ENCODE measurements around the gene MICAL3.
"Not testable (repeated sequence)": the region's sequence is repeated elsewhere in the genome, so short reads cannot be mapped to it uniquely, and the experiment has no call there.

The MICAL3 gene

GRCh38 chr22:17770180-17771077, 253.9 kb downstream of the MICAL3 start:
- peak in 1 of 2 donors; percentile 29 for DNase-seq

DNA sequence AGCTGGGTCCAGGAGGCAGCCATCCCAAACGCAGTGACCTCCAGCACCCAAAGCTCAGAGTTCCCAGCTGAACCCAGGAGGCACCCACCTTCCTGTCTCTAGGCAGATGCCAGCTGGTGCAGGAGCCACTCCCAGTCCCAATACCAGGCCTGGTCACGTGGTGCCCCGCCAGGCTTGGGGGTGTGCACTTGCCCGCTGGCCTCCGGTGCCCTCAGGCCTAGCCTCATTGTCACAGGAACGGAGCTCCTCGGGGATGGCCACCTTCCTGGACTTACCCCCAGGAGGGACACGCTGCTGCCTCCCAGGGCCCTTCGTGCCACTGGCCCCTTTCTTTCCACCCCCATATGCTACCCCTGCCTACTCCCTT, 254.7 kb downstream of the MICAL3 start:
- DNase-seq: no peak

GRCh38 chr22:17769013-17769715, 255.2 kb downstream of the MICAL3 start:
- DNase-seq: peak; percentile 61 to 79

DNA sequence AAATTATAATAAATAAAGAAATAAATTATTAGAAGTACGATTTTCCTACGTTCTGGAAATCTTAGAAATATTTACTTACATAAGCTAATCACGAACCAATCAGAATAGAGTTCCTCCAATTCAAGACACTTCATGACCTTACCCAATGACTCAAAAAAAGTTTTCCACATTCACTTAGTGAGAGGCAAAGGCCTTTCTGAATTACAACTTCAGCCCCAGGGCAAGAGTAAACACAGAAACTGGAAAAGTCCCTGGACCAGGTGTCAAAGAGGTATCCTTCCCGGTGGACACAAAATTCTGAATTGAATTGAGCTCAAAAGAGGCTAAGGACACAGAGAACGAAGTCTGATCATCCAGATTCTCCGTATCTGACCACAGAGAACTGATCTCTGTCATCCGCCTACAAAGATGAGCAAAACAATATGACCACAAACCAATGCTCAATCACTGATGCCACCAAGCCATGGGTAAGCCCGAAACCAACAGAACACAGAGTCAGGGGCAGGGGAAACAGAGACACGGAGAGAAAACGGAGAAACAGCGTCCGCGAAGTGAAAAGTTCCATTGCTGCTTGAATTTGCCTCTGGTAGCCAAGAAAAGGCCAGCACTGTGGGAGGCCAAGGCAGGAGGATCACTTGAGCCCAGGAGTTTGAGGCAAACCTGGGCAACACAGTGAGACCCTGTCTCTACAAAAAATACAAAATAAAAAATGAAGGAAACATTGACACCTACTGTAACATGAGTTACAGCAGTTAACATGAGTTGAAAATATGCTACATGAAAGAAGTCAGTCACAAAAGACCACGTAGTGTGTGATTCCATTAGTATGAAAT, 256.9 kb downstream of the MICAL3 start:
- peak; percentile 38 to 61 for DNase-seq

DNA sequence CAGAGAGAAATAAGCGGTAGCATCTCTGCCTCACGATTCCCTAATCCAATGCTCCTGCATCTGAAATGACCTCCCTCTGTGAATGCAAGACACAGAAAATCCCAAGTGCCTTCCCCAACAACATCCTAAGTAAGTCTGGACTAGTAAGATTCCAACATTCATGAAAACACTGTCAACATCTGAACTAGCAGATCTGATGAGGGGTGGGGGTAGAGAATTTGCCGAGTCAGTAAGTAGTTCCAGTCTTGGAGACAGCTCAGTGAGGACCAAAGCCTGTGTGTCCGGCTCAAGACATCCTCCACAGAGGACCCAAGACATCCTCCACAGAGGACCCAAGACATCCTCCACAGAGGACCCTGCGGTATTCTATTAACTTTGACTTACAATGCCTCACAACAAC, 259.5 kb downstream of the MICAL3 start:
- DNase-seq: not testable (repeated sequence)

DNA sequence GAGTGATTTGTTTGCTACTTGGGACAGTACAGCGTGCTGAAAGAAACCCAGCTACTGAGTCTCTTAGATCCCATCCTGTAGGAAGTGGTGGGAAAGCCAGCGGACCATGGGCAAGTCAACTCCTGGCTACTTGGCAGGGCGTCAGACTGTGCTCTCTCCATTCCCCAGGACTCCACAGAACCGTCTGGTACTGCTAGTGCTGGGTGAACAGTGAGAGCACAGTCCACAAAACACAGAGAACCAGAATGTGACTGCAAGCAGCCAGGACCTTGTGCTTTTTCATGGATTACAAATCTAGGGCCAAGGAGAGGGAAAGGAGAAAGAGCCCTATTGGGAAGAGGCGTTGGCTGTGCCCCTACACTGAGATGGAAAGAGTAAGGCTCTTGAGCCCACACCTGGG, 260.3 kb downstream of the MICAL3 start:
- DNase-seq: no peak

DNA sequence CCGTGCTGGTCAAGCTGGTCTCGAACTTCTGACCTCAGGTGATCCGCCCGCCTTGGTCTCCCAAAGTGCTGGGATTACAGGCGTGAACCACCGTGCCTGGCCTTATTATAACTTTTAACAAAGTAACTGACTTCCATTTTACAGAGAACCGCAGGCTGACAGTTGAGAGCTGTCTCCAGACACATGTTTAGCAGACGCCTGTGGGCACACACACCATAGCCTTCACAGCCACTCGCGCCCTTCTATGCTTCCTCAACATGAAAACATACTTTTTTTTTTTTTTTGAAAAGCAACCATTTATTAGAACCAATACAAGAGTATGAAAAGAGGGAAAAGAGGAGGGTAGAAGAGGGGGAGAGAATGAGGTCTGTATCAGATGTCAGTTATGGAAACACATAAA, 260.9 kb downstream of the MICAL3 start:
- not testable (repeated sequence) for DNase-seq

GRCh38 chr22:17761138-17761488, 263.2 kb downstream of the MICAL3 start:
- no peak for DNase-seq

- DNase-seq: no peak
Measured at GRCh38 chr22:17754233-17754925, 270.0 kb downstream of the MICAL3 start.

DNA sequence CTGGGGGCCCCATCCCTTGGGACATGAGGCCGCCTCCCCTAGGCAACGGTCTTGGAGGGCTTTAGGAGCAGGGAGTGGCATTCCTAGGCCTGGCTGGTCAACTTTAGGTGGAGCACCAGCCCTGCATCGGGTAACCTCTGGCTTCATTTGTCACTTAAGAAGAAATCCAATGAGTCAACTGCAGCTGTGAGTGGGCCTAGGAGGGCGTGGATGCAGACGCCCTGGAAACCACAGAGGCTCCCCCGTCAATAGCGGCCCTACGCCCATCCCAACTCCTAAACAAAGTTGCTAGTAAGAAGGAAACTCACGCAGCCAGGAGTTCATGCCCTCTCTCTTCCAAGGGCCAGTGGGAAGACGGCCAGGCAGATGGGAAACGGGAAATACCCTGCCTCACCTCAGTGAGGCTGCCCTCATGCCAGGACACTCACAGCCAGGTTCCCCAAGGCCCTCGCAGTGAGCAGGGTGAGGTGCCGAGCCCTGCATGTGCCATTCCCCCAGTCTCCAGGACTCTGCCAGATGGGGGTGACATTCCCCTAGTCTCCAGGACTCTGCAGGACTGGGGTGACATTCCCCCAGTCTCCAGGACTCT, 270.9 kb downstream of the MICAL3 start:
- peak; percentile 81 to 86 for DNase-seq

- no peak for DNase-seq
Measured at GRCh38 chr22:17751596-17751995, 272.8 kb downstream of the MICAL3 start.

DNA sequence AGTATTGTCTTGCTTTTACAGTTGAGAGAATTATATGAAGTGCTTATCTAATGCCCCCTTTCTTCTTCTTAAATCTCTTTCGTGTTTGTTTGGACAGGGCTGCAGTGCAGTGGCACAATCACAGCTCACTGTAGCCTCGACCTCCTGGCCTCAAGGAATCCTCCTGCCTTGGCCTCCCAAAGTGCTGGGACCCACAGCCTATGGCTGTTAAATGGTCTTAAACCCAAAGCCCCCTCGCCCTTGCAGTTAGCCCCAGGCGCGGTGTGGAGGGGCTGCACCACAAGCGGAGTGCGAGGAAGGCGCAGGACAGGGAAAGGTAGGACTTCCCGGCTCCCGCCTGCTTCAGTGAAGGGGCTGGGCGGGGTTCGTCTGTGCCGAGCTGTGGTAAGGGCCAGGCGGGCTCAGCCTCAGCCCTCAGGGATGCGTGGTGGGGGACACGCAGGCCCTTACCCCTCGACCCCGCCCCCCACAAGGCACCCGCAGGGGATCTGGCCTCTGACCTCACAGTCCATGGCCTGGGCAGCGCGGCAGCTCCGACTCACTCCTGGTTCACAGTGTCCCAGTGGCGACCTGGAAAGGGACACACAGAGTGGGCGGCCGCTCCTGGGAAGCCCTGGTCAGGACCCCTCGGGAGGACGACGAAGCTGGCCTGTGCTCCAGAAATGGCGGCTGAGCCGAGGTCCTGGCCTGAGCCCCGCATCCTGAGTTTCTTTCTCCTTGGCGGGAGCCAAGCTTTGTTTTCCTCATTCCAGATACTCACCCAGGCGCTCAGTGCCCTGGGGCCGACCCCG, 274.6 kb downstream of the MICAL3 start:
- no peak for DNase-seq

DNA sequence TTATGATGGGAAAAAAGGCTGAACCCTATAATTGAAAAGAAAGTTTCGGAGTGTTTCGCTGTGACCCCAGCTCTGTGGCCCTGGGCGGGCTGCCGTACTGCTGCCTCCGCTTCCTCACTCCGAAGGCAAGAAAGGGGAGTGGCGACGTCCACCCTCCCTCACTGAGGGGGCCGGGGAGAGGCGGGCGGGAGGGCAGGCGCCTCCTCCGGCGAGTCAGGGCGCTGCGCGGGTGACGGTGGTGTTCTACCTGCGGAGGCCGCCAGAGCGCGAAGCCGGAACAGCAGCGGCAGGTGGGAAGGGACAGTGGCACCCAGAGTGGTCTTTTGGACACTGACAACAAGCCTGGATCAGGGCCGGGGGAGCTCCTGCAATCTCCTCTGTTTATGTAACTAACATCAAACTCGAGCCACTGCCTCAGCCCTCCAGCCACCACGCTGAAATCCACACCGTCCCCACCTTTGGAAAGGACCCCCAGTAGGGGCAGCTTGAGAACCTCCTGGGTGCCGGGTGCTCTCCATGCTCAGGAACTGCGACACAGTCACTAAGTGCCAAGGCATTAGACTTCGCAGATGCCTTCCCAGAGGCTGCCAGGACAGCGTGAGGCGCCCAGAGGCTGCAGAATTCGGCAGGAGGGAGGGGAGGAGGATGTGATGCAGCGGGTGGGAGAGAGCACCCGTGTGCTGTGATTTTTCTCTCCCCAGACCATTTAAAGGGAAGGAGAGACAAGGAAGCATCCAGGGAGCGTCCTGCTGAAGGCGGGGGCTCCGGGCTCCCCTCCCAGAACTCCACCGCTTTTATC, 275.6 kb downstream of the MICAL3 start:
- DNase-seq: no peak

DNA sequence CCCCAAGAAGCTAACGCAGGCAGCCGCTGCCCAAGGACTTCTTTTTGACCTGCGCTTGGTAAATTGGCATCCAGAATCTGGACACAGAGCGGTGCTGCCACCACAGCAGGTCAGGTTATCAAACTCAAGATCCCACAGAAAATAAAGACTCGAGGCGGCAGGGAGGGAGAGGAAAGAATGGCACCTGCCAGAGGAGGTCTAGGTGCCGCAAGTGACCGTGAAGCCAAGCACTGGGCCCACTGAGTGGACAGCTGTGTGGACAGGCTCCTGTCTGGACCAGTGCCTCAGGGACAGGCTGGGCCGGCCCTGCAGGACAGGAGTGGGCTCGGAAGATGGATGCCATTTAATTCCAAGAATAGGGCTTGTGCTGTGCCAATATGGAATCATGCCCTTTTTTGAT, 277.4 kb downstream of the MICAL3 start:
- no peak for DNase-seq

GRCh38 chr22:17744430-17744829, 279.9 kb downstream of the MICAL3 start:
- no peak for DNase-seq

DNA sequence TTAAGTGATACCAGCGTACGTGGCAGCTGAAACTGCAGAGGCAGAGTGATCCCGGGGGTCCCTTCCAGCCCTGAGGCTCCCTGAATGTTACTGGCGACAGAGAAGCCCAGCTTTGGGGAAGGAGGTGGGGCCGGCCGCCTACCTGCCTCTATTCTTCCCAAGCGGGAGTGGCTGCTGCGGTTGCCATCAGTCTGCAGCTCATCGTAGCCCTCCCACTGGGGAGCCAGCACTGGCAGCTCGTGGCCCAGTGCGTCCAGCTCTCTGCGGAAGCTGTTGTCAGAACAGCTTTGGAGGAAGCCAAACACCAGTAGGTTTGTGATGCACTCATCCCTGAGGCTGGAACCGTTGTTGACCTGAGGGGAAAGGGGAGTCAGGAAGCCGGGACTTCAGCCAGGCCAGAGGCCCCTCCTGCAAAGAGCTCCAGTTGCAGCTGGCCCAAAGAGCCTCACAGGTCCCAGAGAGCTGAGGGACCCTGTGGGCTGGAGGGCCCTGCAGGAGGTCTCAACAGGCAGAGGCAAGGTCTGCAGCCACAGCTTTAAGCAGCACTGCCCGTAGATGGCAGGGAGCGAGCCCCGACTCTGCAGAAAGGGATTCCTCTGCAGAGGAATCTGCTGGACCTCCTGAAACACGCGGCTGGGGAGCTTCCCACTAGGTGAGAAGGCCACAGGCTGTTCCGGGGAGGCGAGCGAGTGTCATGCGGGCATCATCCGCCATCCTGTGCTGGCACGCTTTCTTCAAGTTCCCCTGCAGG, 280.5 kb downstream of the MICAL3 start:
- no peak for DNase-seq

GRCh38 chr22:17742527-17742902, 281.8 kb downstream of the MICAL3 start:
- DNase-seq: peak; percentile 64 to 66

DNA sequence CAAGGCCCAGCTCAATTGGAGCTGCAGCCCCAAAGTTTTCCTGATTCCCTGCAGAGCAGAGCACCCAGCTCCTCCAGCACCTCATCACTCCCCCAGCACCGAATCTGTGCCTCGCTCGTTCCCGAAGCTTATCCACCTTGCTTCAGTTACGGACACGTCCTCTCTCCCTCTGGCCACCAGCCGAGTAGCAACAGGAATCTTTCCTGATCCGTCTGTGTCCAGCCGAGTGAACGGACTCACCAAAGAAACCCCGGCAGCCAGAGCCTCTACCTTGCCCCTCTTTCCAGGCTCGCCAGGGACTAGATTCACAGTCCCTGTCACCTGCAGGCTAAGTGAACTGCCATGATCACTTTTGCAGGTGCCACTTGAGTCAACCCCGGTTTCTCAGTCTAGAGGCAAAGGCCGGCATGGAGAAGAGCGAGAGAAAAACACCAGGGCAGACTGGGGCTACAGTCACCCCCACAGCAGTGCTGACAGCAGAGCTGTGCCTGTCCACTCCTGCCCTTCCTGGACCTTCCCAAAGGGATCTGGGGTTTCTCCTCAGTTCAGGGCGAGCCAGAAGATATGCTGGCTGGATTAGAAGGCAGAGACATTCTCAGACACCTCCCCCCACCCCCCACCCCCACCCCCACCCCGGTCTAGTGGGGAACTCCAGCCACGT, 282.4 kb downstream of the MICAL3 start:
- no peak for DNase-seq
